ENCODE measurements around the gene LPAR2.

LPAR2 gene

GRCh38 chr19:19594381-19594780 is 33.6 kb downstream of the LPAR2 start:
- no peak overlapping the region for H3K4me3 ChIP-seq (ENCODE audit: control insufficient read depth, low read depth, low read length)
- TF ChIP-seq CTCF (conservative IDR thresholded peaks at IDR 0.05; ENCODE audit: control insufficient read depth, insufficient read depth, low read depth, low read length) = no peak
- no peak for DNase-seq (ENCODE audit: low read depth)

- DNase-seq (ENCODE audit: low read depth) = no peak
- H3K4me3 ChIP-seq (ENCODE audit: control insufficient read depth, low read depth, low read length) = no peak overlapping the region
- no peak for TF ChIP-seq CTCF (conservative IDR thresholded peaks at IDR 0.05; ENCODE audit: control insufficient read depth, insufficient read depth, low read depth, low read length)
Observed at GRCh38 chr19:19592690-19593089, 35.3 kb downstream of the LPAR2 start.

GRCh38 chr19:19591133-19591825 is 36.7 kb downstream of the LPAR2 start:
- peak; percentile 98 for DNase-seq (ENCODE audit: low read depth)
- H3K4me3 ChIP-seq (ENCODE audit: control insufficient read depth, low read depth, low read length) = no peak overlapping the region
- no peak for TF ChIP-seq CTCF (conservative IDR thresholded peaks at IDR 0.05; ENCODE audit: control insufficient read depth, insufficient read depth, low read depth, low read length)

- no peak overlapping the region for H3K4me3 ChIP-seq (ENCODE audit: control insufficient read depth, low read depth, low read length)
- DNase-seq (ENCODE audit: low read depth) = peak; percentile 62
- TF ChIP-seq CTCF (conservative IDR thresholded peaks at IDR 0.05; ENCODE audit: control insufficient read depth, insufficient read depth, low read depth, low read length) = no peak
Observed at GRCh38 chr19:19588546-19588945, 39.5 kb downstream of the LPAR2 start.

- TF ChIP-seq CTCF (conservative IDR thresholded peaks at IDR 0.05; ENCODE audit: control insufficient read depth, insufficient read depth, low read depth, low read length) = no peak
- H3K4me3 ChIP-seq (ENCODE audit: control insufficient read depth, low read depth, low read length) = no peak overlapping the region
- DNase-seq (ENCODE audit: low read depth) = no peak
Observed at GRCh38 chr19:19587771-19588170, 40.2 kb downstream of the LPAR2 start.

- no peak overlapping the region for H3K4me3 ChIP-seq (ENCODE audit: control insufficient read depth, low read depth, low read length)
- TF ChIP-seq CTCF (conservative IDR thresholded peaks at IDR 0.05; ENCODE audit: control insufficient read depth, insufficient read depth, low read depth, low read length) = no peak
- no peak for DNase-seq (ENCODE audit: low read depth)
Observed at GRCh38 chr19:19584356-19584755, 43.7 kb downstream of the LPAR2 start.

- DNase-seq (ENCODE audit: low read depth) = no peak
- H3K4me3 ChIP-seq (ENCODE audit: control insufficient read depth, low read depth, low read length) = no peak overlapping the region
- TF ChIP-seq CTCF (conservative IDR thresholded peaks at IDR 0.05; ENCODE audit: control insufficient read depth, insufficient read depth, low read depth, low read length) = no peak
Observed at GRCh38 chr19:19582471-19582870, 45.5 kb downstream of the LPAR2 start.
